Kidney epithelial cell (primary cell): ENCODE data around the gene LRP5. TPM values are rescaled to one million over a fixed set of nuclear protein-coding genes. Genes with fewer than 3 reads are reported as not detected.

Source experiments
- DNase-seq: peaks from one replicate; pipeline ENCODE4 v3.0.0-alpha.2; 2010; ENCODE audit warnings: low read depth
- H3K27me3 ChIP-seq: 2 replicates; pipeline ENCODE4 v1.6.0; 2011; ENCODE audit warnings: low read length; ENCODE audit not compliant: control insufficient read depth, insufficient read depth
- H3K36me3 ChIP-seq: 2 replicates; pipeline ENCODE4 v1.5.1; 2011; ENCODE audit warnings: low read length; ENCODE audit not compliant: control insufficient read depth, insufficient read depth
- H3K4me3 ChIP-seq: 2 replicates; pipeline ENCODE4 v1.5.1; 2011; ENCODE audit warnings: low read depth, mild to moderate bottlenecking, control low read depth, low read length
- total RNA-seq: library from RNA; depleted of rRNA; stranded (reverse); fragments of >200 nt; gene quantifications from 2 replicates; pipeline ENCODE4 v1.2.3, GENCODE V29; 2015
- TF ChIP-seq, protein P1 (sequence below): IDR thresholded peaks from 2 replicates; pipeline ENCODE4 v1.5.1; 2011; ENCODE audit warnings: mild to moderate bottlenecking, moderate library complexity, low read length, control low read depth, inconsistent platforms; ENCODE audit not compliant: insufficient read depth, poor library complexity, severe bottlenecking

Gene LRP5
- total RNA-seq, 1 donor from 2014 or later = 31.6 TPM

DNA sequence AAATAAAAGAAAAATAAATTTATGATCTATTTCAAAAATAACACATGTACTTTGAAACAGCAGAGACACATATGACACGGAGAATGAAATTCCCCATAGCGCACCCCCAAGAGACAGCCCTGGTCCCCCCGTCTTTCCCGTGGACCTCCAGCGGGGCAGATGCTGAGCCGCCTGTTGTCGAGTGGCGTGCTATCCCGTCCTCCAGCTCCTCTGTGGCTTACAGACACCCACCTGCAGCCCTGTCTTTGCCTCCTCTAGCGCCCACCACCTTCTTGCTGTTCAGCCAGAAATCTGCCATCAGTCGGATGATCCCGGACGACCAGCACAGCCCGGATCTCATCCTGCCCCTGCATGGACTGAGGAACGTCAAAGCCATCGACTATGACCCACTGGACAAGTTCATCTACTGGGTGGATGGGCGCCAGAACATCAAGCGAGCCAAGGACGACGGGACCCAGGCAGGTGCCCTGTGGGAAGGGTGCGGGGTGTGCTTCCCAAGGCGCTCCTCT is 103.7 kb downstream of the LRP5 start:
- TF ChIP-seq, protein P1, sequence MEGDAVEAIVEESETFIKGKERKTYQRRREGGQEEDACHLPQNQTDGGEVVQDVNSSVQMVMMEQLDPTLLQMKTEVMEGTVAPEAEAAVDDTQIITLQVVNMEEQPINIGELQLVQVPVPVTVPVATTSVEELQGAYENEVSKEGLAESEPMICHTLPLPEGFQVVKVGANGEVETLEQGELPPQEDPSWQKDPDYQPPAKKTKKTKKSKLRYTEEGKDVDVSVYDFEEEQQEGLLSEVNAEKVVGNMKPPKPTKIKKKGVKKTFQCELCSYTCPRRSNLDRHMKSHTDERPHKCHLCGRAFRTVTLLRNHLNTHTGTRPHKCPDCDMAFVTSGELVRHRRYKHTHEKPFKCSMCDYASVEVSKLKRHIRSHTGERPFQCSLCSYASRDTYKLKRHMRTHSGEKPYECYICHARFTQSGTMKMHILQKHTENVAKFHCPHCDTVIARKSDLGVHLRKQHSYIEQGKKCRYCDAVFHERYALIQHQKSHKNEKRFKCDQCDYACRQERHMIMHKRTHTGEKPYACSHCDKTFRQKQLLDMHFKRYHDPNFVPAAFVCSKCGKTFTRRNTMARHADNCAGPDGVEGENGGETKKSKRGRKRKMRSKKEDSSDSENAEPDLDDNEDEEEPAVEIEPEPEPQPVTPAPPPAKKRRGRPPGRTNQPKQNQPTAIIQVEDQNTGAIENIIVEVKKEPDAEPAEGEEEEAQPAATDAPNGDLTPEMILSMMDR = no peak
- no peak overlapping the region for H3K4me3 ChIP-seq
- H3K27me3 ChIP-seq = no peaks in the 10 kb centered on the region
- peaks cover 4% of the 10 kb centered on the region for H3K36me3 ChIP-seq
- DNase-seq = no peak

DNA sequence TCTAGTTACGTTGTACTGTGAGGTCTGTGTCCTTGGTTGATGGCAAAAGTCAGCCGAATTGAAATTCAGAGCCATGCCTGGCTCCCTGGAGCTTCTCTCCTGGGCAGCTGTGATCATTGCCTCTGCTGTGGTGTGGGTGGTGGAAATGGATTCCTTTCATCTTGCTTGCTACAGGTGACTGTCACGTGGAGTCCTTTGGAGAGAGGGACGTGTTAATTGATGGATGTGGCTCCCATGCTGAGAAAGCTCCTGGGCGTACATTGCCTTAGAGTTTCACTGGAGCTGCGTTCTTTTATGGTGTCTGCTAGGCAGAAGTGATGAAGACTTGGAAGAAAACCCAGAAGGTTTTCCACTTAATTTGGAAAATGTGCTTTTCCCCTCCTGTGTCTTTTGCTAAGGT is 106.3 kb downstream of the LRP5 start:
- TF ChIP-seq, protein P1 = no peak
- Histone ChIP-seq H3K4me3 (no peak overlapping the region), H3K27me3 (no peaks in the 10 kb centered on the region), H3K36me3 (peaks cover 2% of the 10 kb centered on the region)
- no peak for DNase-seq

DNA sequence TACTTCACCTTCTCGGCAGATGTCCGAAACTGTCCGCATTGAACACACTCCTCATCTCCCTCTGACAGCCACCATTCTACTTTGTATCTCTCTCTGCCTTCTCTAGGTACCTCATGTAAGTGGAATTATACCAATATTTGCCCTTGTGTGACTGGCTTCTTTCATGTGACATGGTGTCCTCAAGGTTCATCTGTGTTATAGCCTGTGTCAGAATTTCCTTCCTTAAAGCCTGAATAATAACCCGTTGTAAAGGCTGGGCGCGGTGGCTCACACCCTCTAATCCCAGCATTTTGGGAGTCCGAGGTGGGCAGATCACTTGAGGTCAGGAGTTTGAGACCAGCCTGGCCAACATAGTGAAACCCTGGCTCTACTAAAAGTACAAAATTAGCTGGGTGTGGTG is 107.8 kb downstream of the LRP5 start:
- H3K27me3 ChIP-seq = no peaks in the 10 kb centered on the region
- peaks cover 2% of the 10 kb centered on the region for H3K36me3 ChIP-seq
- TF ChIP-seq, protein P1 = no peak
- H3K4me3 ChIP-seq = no peak overlapping the region
- DNase-seq = no peak

GRCh38 chr11:68423481-68423880 is 111.1 kb downstream of the LRP5 start:
- TF ChIP-seq, protein P1 = no peak
- no peak for DNase-seq
- no peak overlapping the region for H3K4me3 ChIP-seq
- H3K27me3 ChIP-seq = no peaks in the 10 kb centered on the region
- H3K36me3 ChIP-seq = peaks cover 1% of the 10 kb centered on the region

DNA sequence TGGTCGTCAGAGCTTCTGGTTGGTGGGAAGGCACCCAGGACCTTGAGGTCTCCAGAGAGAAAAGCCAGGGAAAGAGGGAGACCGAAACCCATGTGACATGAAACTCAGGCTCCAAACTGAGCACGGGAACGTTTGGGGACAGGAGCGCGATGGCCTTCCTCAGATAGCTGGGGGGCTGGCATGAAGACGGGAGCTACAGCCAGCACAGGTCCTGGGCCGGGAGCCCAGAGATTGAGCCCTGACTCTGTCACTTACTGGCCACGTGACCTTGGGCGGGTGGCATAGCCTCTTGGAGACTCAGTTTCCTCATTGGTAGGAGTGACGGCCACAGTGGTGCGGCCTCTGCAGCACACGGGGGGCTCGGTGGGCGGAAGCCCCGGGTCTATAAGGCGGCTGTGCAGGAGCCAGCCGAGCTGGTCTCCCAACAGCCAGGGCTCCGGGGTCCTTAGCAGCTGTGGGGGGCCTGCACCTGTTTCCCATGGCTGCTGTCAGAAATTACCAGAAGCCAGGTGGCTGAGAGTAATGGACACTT is 111.8 kb downstream of the LRP5 start:
- Histone ChIP-seq H3K4me3 (no peak overlapping the region), H3K36me3 (peaks cover 1% of the 10 kb centered on the region), H3K27me3 (no peaks in the 10 kb centered on the region)
- no peak for DNase-seq
- TF ChIP-seq, protein P1 = no peak

DNA sequence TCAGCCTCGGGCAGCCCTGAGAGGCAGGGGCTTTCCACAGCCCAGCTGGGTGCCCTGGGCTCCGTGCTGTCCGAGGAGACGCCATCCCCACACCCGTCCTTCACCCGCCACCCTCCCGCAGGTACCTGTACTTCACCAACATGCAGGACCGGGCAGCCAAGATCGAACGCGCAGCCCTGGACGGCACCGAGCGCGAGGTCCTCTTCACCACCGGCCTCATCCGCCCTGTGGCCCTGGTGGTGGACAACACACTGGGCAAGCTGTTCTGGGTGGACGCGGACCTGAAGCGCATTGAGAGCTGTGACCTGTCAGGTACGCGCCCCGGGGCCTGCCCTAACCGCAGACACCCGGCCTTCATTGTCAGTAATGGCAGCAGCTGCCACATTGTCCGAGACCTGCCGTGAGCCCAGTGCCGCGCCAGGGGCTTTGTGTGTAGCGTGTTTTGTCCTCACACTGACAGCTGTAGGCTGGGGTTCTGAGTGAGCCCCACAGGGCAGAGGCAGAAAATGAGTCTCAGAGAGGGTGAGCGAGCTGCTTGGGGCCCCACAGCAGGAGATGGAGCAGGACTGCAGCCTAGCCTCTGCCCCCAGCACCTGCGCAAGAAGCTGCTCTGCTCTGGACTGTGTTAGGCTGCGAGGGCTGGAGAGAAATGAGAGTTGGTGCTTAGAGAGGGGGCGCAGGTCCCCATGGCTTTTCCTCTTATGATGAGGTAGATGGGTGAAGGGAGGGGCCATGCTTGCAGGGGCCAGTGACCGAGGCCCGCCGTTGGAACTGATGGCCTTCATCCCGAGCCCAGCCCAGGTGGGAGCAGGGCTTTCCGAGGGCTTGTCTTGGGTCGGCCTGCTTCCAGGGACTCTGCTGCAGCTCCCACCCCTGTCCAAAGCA is 112.8 kb downstream of the LRP5 start:
- Histone ChIP-seq H3K4me3 (no peak overlapping the region), H3K27me3 (no peaks in the 10 kb centered on the region), H3K36me3 (no peaks in the 10 kb centered on the region)
- TF ChIP-seq, protein P1 = no peak
- DNase-seq = no peak
